HG02759 (cell line): ENCODE measurements around the gene DPF3.

Experiments
- ATAC-seq: cut with Tn5 transposase; IDR thresholded peaks from one replicate; pipeline ENCODE4 v1.9.1; 2021; ENCODE audit warnings: mild to moderate bottlenecking, moderate library complexity; ENCODE audit not compliant: unreplicated experiment

Gene DPF3

DNA sequence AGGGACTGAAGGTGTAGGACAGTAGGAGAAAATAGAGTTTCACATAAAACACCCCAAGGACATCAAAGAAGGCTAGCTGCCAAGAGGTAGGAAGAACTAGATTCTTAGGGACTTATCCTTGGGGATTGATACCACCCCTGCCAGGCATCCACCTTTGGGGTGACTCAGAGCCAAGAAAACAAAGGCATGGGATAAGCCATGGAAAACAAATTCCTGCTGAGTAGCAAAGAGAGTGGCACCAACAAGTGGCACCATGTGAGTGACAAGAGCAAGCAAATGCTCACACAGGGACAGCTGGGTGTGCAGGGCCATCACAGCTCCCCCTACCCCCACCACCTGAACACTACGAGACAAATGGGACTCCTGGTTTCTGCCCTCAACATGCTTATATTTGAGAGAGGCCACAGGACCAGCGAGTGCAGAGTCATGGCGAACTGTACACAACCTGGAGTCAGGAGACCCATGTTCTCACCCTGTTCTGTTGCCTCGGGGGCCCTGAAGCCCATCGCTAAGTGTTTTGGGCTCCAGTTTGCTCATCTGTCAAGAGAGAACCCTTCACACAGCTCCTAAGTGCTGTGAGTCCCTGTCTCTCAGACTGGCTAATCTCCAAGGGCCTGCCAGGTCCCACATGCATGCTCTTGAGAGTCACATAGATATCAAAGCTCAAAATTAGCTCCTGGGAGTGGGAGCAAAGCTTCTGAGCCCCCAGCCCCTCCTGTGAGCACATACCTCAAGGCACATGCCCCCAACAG lies 91.9 kb downstream of the DPF3 start:
- no peak for ATAC-seq

DNA sequence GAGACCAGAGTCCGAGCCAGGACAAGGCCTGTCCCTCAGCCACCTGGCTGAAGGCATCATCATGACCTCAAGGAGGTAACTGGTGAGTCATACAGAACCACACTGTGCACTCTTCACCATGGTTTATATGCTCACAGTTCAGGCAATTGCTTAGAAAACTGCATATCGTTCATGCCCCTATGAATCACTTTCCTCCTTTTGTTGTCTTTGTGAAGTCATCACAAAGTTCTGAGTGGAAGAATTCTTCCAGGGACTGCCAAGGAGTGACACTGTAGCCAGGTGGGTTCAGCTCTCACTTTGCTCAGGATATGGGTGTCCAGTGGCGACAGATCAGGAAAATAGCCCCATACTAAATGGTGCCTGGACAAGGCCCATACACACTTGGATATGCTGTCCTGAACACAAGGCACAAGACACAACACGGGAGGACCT lies 92.5 kb downstream of the DPF3 start:
- no peak for ATAC-seq

GRCh38 chr14:72800848-72801370 lies 93.0 kb downstream of the DPF3 start:
- no peak for ATAC-seq

DNA sequence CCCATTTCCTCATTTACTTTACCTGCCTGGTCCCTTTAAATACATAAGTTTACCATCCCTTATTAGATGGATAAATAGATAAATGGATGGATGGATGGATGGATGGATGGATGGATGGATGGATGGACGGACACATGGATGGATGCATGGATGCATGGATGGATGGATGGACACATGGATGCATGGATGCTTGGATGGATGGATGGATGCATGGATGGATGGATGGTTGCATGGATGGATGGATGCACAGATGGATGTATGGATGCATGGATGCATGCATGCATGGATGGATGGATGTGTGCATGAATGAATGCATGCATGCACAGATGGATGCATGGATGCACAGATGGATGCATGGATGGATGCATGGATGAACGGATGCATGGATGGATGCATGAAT lies 93.6 kb downstream of the DPF3 start:
- no peak for ATAC-seq

GRCh38 chr14:72796935-72797334 lies 97.0 kb downstream of the DPF3 start:
- no peak for ATAC-seq

- ATAC-seq = no peak
These were observed 100.6 kb downstream of the DPF3 start for GRCh38 chr14:72793156-72793939.

- no peak for ATAC-seq
These were observed 101.7 kb downstream of the DPF3 start for GRCh38 chr14:72792051-72792788.

GRCh38 chr14:72790887-72791566 lies 102.9 kb downstream of the DPF3 start:
- no peak for ATAC-seq

- no peak for ATAC-seq
These were observed 104.8 kb downstream of the DPF3 start for GRCh38 chr14:72788972-72789728.

GRCh38 chr14:72788255-72788654 lies 105.6 kb downstream of the DPF3 start:
- no peak for ATAC-seq

DNA sequence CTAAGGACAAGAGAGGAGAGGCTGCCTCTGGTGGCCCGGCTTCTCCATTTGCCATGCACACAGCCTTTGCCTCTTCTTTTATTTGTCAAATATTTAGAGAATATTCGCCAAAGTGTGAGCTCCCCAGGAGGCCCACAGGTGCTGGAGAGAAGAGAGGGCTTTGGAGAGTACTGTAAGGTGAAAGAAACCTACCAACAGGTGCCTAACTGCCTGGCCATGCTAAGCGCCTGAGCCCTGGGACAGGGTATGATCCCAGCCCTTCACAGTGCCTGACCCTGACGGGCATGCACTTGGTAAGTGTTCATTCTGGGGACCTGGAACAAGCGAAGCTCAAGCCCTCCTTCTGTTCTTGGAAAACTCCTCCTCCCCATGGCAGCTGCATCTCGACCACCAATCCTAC lies 106.1 kb downstream of the DPF3 start:
- ATAC-seq = no peak

DNA sequence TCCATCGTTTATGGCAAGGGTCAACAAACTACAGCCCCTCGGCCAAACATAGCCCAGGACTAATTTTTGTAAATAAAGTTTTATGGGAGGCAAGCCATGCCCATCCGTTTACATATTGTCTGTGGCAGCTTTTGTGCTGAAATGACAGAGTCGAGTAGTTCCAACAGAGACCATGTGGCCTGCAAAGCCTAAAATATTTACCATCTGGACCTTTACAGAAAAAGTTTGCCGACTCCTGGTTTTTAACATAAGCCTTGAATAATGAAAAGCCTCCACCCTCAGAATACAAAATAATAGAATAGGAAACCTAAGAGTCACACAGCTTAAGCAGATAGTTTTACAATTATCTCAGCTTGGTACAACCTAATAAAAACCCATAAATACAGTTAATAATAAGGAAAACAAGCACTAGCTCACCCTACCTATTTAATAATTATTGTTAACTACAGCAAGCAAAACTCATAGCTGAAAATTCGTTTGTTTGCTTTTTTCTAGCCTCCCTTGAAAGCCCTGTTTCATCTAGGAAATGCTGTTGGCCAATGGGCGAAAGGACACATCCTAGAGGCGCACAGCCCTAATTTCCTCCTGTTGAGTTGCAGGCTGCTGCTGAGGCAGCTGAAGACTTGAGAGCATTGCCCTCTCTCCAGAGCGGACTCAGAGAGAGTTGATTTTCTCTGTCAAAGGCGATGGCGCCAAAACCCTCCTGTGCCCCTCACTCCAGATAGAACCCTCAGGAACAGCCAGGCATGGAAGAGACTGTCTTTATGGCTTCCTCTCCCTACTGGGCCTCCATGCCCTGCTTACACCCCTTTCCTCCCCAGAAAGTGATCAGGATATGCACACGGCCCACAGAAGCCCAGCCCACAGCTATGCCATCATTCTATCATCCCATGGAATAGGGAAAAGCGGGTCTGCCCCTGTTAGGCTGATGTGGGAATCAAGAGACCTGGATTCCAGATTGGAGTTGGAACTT lies 107.2 kb downstream of the DPF3 start:
- no peak for ATAC-seq

- ATAC-seq = no peak
These were observed 110.2 kb downstream of the DPF3 start for GRCh38 chr14:72783741-72784140.

GRCh38 chr14:72782817-72783216 lies 111.1 kb downstream of the DPF3 start:
- no peak for ATAC-seq

GRCh38 chr14:72781561-72782508 lies 112.1 kb downstream of the DPF3 start:
- no peak for ATAC-seq

DNA sequence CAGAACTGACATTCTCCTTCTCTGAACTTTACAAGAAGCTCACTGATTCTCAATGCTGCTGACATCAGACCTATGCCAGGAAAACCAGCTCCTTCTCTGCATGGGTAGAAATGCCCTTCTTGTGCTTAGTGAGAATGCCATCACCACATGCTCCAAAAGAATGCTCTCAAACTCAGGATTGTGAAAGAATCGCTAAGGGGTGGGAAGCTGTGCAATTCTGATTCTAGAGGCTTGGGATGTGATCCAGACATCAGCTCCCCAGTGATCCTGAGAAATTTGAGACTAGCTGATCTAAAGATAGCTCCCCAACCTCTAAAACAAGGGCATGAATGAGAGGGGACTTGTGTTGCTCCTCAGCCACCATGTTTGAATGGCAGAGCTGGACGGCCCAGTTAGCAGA lies 113.2 kb downstream of the DPF3 start:
- ATAC-seq = no peak

DNA sequence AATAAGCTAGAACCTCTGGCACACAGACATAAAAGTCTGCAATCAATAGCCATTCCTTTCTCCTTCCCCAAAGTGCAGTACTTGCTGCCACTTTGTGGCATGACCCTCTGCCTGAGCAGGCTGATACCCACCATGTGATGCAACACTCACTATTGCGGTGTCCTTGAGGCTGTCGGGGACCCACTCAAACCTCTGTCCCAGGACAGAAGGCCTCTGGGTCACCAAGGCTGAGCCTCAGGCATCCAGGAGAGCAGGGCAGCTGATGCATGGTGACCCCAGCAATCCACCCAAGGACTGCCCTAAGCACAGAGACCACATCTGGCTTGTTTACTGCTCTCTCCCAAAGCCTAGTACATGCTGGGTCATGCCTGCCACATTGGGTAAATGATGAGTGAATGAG lies 114.2 kb downstream of the DPF3 start:
- ATAC-seq = no peak

DNA sequence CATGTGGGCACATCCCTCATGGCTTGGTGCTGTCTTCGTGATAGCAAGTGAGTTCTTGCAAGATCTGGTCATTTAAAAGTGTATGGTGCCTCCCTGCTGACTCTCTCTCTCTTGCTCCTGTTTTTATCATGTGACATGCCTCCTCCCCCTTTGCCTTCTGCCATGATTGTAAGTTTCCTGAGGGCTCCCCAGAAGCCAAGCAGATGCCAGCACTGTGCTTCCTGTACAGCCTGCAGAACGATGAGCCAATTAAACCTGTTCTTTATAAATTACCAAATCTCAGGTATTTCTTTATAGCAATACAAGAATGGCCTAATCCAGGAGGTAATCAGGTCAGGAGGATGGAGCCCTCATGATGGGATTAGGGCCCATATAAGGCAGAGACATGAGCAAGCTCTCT lies 116.3 kb downstream of the DPF3 start:
- ATAC-seq = no peak
